GM21381 (cell line): ENCODE results near the gene GUCA2B.

ENCODE experiments used
- ATAC-seq: cut with Tn5 transposase; IDR thresholded peaks from one replicate; pipeline ENCODE4 v1.9.1; 2021; ENCODE audit warnings: mild to moderate bottlenecking, moderate library complexity; ENCODE audit not compliant: unreplicated experiment

Gene GUCA2B

GRCh38 chr1:42184616-42185015 lies 31.4 kb downstream of the GUCA2B start:
- no peak for ATAC-seq

DNA sequence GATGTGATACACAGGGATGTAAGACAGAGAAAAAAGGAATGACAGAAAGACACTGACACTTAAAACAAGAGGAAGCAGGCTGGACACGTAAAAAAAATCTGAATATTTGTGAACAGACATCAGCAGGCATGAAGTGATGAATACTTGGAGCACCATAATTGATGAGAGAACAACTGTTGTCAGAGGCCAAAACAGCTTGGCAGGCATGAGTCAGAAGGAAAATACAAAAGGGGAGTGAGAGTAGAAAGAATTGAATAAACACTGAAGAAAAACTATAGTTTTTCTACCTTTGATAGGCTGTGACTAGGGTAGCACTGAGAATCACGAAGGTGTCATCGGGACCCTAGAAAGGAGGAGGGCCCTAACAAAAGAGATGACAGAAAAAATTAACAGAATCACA lies 32.9 kb downstream of the GUCA2B start:
- no peak for ATAC-seq

DNA sequence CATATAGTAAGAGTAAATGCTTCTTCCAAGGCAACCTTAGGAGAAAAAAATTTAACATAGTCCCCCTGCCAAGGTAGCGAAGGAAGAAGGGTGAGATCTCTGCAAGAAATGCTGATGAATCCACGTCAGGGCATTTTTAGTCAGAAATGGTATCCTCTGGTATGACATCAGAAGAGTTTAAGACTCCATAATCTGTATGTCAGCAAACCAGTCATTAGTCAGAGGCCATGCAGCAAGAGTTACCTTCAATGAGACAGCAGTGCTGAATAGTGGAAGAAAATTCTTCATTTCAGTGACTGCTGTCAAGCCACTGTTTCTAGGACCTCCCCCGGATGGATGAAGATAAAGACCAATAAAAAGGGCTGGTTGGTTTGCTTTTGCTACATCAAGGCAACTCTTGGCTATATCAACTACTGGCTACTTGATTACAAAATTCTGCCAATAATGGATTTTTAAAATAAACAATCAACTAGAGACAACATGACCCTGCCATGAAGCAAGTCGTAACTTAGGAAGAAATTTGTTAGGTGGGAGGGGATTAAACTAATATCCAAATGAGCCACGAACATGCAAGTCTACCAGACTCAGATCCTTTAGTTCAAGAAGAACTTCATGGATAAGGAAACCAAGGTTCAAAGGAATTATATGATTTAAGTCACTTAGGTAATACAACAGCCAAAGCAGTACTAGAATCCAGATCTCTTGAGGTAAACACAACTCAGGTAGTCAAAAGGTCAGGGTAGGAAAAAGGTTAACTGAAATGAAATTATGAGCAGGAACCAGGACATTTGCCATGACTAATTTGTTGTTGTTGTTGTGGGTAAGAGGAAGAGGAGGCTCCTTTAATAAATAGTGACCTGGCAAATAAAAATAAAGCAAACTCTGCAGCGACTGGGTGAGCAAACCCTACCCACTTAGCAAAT lies 37.0 kb downstream of the GUCA2B start:
- ATAC-seq = no peak

DNA sequence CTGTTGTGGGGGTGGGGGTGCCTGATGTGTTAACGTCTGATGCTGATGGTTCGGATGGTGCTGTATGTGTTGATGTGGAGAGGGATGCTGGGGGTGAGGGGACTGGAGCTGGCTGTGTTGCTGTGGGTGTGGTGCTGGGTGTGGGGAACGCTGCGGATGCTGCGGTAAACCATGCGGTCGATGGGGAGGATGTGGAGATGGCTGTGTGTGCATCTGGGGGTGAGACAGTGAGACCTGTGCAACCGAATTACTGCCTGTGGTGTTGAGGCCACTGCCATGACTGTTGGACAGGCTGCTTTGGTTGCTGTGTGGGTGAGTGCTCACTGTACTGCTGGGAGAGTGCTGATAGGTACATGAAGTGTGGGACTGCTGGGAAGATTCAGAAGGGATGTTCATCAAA lies 38.1 kb downstream of the GUCA2B start:
- ATAC-seq = no peak

DNA sequence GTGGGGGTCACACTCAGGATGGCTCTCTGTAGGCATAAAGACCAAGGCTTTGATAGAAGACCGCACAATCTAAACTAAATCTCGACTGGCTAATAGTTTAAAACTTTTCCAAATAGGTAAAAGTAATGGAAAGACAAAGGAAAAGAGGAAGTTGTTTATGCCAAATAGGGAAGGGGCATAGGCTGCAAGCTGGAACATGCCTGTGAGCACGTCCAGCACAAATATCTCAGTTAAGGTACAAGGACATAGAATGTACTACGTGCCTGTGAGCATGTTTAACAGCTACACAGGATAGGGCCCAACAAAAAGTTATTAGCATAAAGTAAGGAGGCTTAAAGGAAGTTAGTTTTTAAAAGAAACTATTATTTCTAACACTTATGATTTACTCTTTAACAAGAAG lies 38.9 kb downstream of the GUCA2B start:
- no peak for ATAC-seq

GRCh38 chr1:42195841-42196240 lies 42.6 kb downstream of the GUCA2B start:
- no peak for ATAC-seq

DNA sequence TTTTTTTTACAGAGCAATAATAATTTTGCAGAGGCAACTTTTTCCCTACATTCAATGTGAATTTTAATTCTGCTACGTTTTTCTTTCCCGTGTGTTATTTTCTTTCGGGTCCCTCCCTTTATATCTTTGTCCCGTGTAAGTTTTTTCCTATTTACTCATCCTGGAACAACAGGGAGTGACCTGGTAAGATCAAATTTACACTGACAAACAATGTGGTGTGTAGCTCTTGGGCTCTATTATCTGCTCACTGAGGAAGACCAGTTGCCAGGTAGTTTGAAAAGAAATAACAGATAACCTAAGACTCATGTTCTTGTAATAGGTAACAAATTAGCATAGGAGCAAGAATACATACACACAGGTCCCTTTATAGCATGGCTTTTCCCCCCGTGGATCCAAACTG lies 45.0 kb downstream of the GUCA2B start:
- ATAC-seq = no peak

GRCh38 chr1:42201986-42202385 lies 48.8 kb downstream of the GUCA2B start:
- no peak for ATAC-seq
